Activated T-helper 17 cell treated with anti-CD3 and anti-CD28 coated beads, Interleukin-2, amount 50 U/mL, for 72 hours (primary cell): ENCODE data around the gene KAT5. TPM values are rescaled to one million over a fixed set of nuclear protein-coding genes. Genes with fewer than 3 reads are reported as not detected.
"Not testable (repeated sequence)": the region's sequence is repeated elsewhere in the genome, so short reads cannot be mapped to it uniquely, and the experiment has no call there.

ENCODE experiments used
- ATAC-seq: fragments of 150-1000 bp; cut with Tn5 transposase; replicated peaks from 2 replicates; pipeline ENCODE4 v1.10.0; 2021; ENCODE audit warnings: mild to moderate bottlenecking, moderate library complexity
- H3K27ac Mint-ChIP-seq: one replicate; pipeline ENCODE4 v1.8.0; 2022; ENCODE audit warnings: mixed read lengths
- H3K27me3 Mint-ChIP-seq: one replicate; pipeline ENCODE4 v1.8.0; 2022; ENCODE audit warnings: mixed read lengths
- H3K36me3 Mint-ChIP-seq: one replicate; pipeline ENCODE4 v1.8.0; 2022; ENCODE audit warnings: low read depth, mild to moderate bottlenecking, mixed read lengths
- H3K4me1 Mint-ChIP-seq: one replicate; pipeline ENCODE4 v1.8.0; 2022; ENCODE audit warnings: mixed read lengths
- H3K4me3 Mint-ChIP-seq: one replicate; pipeline ENCODE4 v1.8.0; 2022; ENCODE audit warnings: mild to moderate bottlenecking, mixed read lengths
- H3K9me3 Mint-ChIP-seq: one replicate; pipeline ENCODE4 v1.8.0; 2022; ENCODE audit warnings: mixed read lengths
- total RNA-seq, 2 donors: library from RNA; stranded (reverse); gene quantifications; one replicate each; pipeline ENCODE4 v1.2.3, GENCODE V29; 2022

The KAT5 gene
- total RNA-seq, 2 donors from 2014 or later, result 75.6 to 88.8 TPM

GRCh38 chr11:65699306-65699705, 12.7 kb upstream of the KAT5 start:
- H3K9me3 Mint-ChIP-seq, result no peaks in the 10 kb centered on the region
- ATAC-seq, result no peak
- H3K27me3 Mint-ChIP-seq, result no peaks in the 10 kb centered on the region
- H3K27ac Mint-ChIP-seq, result no peak overlapping the region
- no peaks in the 10 kb centered on the region for H3K4me1 Mint-ChIP-seq
- H3K4me3 Mint-ChIP-seq, result no peak overlapping the region
- H3K36me3 Mint-ChIP-seq, result no peaks in the 10 kb centered on the region

- Mint-ChIP-seq H3K27ac (no peak overlapping the region), H3K36me3 (no peaks in the 10 kb centered on the region), H3K9me3 (no peaks in the 10 kb centered on the region), H3K4me1 (no peaks in the 10 kb centered on the region), H3K4me3 (no peak overlapping the region), H3K27me3 (no peaks in the 10 kb centered on the region)
- ATAC-seq, result no peak
Measured at GRCh38 chr11:65700399-65700798, 11.7 kb upstream of the KAT5 start.

- Mint-ChIP-seq H3K27me3 (no peaks in the 10 kb centered on the region), H3K9me3 (no peaks in the 10 kb centered on the region), H3K36me3 (no peaks in the 10 kb centered on the region), H3K4me1 (no peaks in the 10 kb centered on the region), H3K4me3 (no peak overlapping the region), H3K27ac (no peak overlapping the region)
- ATAC-seq, result no peak
Measured at GRCh38 chr11:65701686-65702085, 10.4 kb upstream of the KAT5 start.

GRCh38 chr11:65703846-65704245, 8.2 kb upstream of the KAT5 start:
- H3K27me3 Mint-ChIP-seq, result no peaks in the 10 kb centered on the region
- no peak for ATAC-seq
- H3K4me3 Mint-ChIP-seq, result no peak overlapping the region
- H3K36me3 Mint-ChIP-seq, result no peaks in the 10 kb centered on the region
- H3K4me1 Mint-ChIP-seq, result no peaks in the 10 kb centered on the region
- H3K9me3 Mint-ChIP-seq, result no peaks in the 10 kb centered on the region
- no peak overlapping the region for H3K27ac Mint-ChIP-seq

- peak; percentile 26 for ATAC-seq
- H3K4me3 Mint-ChIP-seq, result peak overlapping the region; percentile 53
- H3K36me3 Mint-ChIP-seq, H3K27me3 Mint-ChIP-seq, H3K4me1 Mint-ChIP-seq, H3K27ac Mint-ChIP-seq, H3K9me3 Mint-ChIP-seq: not testable (repeated sequence)
Measured at GRCh38 chr11:65706303-65706763, 5.7 kb upstream of the KAT5 start.

- H3K27me3 Mint-ChIP-seq, H3K36me3 Mint-ChIP-seq, H3K4me1 Mint-ChIP-seq, H3K9me3 Mint-ChIP-seq, ATAC-seq: not testable (repeated sequence)
- Mint-ChIP-seq H3K27ac (peak overlapping the region; percentile 72), H3K4me3 (peak overlapping the region; percentile 53)
Measured at GRCh38 chr11:65707002-65707401, 5.0 kb upstream of the KAT5 start.

GRCh38 chr11:65708451-65708850, 3.6 kb upstream of the KAT5 start:
- no peak overlapping the region for H3K27ac Mint-ChIP-seq
- H3K36me3 Mint-ChIP-seq, result peaks cover 20% of the 10 kb centered on the region
- H3K27me3 Mint-ChIP-seq, result no peaks in the 10 kb centered on the region
- no peaks in the 10 kb centered on the region for H3K9me3 Mint-ChIP-seq
- ATAC-seq, result no peak
- H3K4me1 Mint-ChIP-seq, result peaks cover 4% of the 10 kb centered on the region
- no peak overlapping the region for H3K4me3 Mint-ChIP-seq

GRCh38 chr11:65709661-65710060, 2.4 kb upstream of the KAT5 start:
- ATAC-seq, result no peak
- no peaks in the 10 kb centered on the region for H3K27me3 Mint-ChIP-seq
- H3K4me3 Mint-ChIP-seq, result no peak overlapping the region

GRCh38 chr11:65710421-65710820, 1.6 kb upstream of the KAT5 start:
- no peaks in the 10 kb centered on the region for H3K9me3 Mint-ChIP-seq
- no peak for ATAC-seq
- peak overlapping the region; percentile 94 for H3K4me3 Mint-ChIP-seq
- H3K36me3 Mint-ChIP-seq, result peaks cover 39% of the 10 kb centered on the region
- no peaks in the 10 kb centered on the region for H3K27me3 Mint-ChIP-seq
- H3K4me1 Mint-ChIP-seq, result peaks cover 12% of the 10 kb centered on the region
- peak overlapping the region; percentile 97 for H3K27ac Mint-ChIP-seq

More at GRCh38 chr11:65709661-65710060, 2.4 kb upstream of the KAT5 start:
- H3K27ac Mint-ChIP-seq, result no peak overlapping the region
- H3K36me3 Mint-ChIP-seq, result peaks cover 32% of the 10 kb centered on the region
- peaks cover 7% of the 10 kb centered on the region for H3K4me1 Mint-ChIP-seq
- H3K9me3 Mint-ChIP-seq, result no peaks in the 10 kb centered on the region

- Mint-ChIP-seq H3K4me3 (peak overlapping the region; percentile 94), H3K9me3 (no peaks in the 10 kb centered on the region), H3K4me1 (peaks cover 15% of the 10 kb centered on the region), H3K36me3 (peaks cover 62% of the 10 kb centered on the region), H3K27me3 (no peaks in the 10 kb centered on the region), H3K27ac (peak overlapping the region; percentile 97)
- ATAC-seq, result no peak
Measured at GRCh38 chr11:65712633-65713076, 603 bp downstream of the KAT5 start.

GRCh38 chr11:65713212-65713969, 1.3 kb downstream of the KAT5 start:
- no peak for ATAC-seq
- Mint-ChIP-seq H3K27ac (peak overlapping the region; percentile 73), H3K36me3 (peaks cover 69% of the 10 kb centered on the region), H3K27me3 (no peaks in the 10 kb centered on the region), H3K4me1 (peaks cover 20% of the 10 kb centered on the region), H3K4me3 (peak overlapping the region; percentile 94), H3K9me3 (no peaks in the 10 kb centered on the region)

- H3K9me3 Mint-ChIP-seq, result no peaks in the 10 kb centered on the region
- peaks cover 80% of the 10 kb centered on the region for H3K36me3 Mint-ChIP-seq
- H3K27me3 Mint-ChIP-seq, result no peaks in the 10 kb centered on the region
- no peak for ATAC-seq
- peak overlapping the region; percentile 16 for H3K4me3 Mint-ChIP-seq
- no peak overlapping the region for H3K27ac Mint-ChIP-seq
- peaks cover 23% of the 10 kb centered on the region for H3K4me1 Mint-ChIP-seq
Measured at GRCh38 chr11:65714433-65714832, 2.4 kb downstream of the KAT5 start.

- Mint-ChIP-seq H3K27ac (peak overlapping the region; percentile 54), H3K36me3 (peaks cover 90% of the 10 kb centered on the region), H3K27me3 (no peaks in the 10 kb centered on the region), H3K4me1 (peaks cover 23% of the 10 kb centered on the region), H3K9me3 (no peaks in the 10 kb centered on the region), H3K4me3 (no peak overlapping the region)
- no peak for ATAC-seq
Measured at GRCh38 chr11:65716302-65716701, 4.2 kb downstream of the KAT5 start.

- no peaks in the 10 kb centered on the region for H3K9me3 Mint-ChIP-seq
- no peak overlapping the region for H3K4me3 Mint-ChIP-seq
- peaks cover 86% of the 10 kb centered on the region for H3K36me3 Mint-ChIP-seq
- ATAC-seq, result no peak
- H3K27ac Mint-ChIP-seq, result peak overlapping the region; percentile 87
- peaks cover 20% of the 10 kb centered on the region for H3K4me1 Mint-ChIP-seq
- H3K27me3 Mint-ChIP-seq, result no peaks in the 10 kb centered on the region
Measured at GRCh38 chr11:65716774-65717405, 4.8 kb downstream of the KAT5 start.

GRCh38 chr11:65717906-65718305, 5.9 kb downstream of the KAT5 start:
- Mint-ChIP-seq H3K4me1 (peaks cover 19% of the 10 kb centered on the region), H3K36me3 (peaks cover 76% of the 10 kb centered on the region), H3K9me3 (no peaks in the 10 kb centered on the region), H3K27ac (peak overlapping the region; percentile 87), H3K4me3 (peak overlapping the region; percentile 87), H3K27me3 (no peaks in the 10 kb centered on the region)
- no peak for ATAC-seq
